AG08396 (cell line): ENCODE results near the gene SOBP.
A peak's percentile ranks its signal among the peaks of the same experiment; 100 is the strongest.
"Not testable (repeated sequence)": the region's sequence is repeated elsewhere in the genome, so short reads cannot be mapped to it uniquely, and the experiment has no call there.

Experiments
- DNase-seq: peaks from one replicate; pipeline ENCODE4 v3.0.0; 2012; ENCODE audit warnings: low spot score, mixed read lengths

Gene SOBP

GRCh38 chr6:107488875-107489635 lies 862 bp upstream of the SOBP start:
- peak; percentile 58 for DNase-seq

GRCh38 chr6:107490566-107491137 lies 735 bp downstream of the SOBP start:
- peak; percentile 29 for DNase-seq

GRCh38 chr6:107491138-107491609 lies 1.3 kb downstream of the SOBP start:
- DNase-seq, result peak; percentile 72

- DNase-seq, result peak; percentile 31
Observed at GRCh38 chr6:107491760-107492660, 2.1 kb downstream of the SOBP start.

GRCh38 chr6:107493158-107494057 lies 3.5 kb downstream of the SOBP start:
- peak; percentile 53 for DNase-seq

GRCh38 chr6:107495196-107495643 lies 5.3 kb downstream of the SOBP start:
- peak; percentile 35 for DNase-seq

GRCh38 chr6:107495971-107496370 lies 6.1 kb downstream of the SOBP start:
- no peak for DNase-seq

GRCh38 chr6:107496892-107497684 lies 7.2 kb downstream of the SOBP start:
- no peak for DNase-seq

GRCh38 chr6:107504270-107505026 lies 14.5 kb downstream of the SOBP start:
- no peak for DNase-seq

GRCh38 chr6:107506145-107506544 lies 16.2 kb downstream of the SOBP start:
- no peak for DNase-seq

GRCh38 chr6:107509506-107509905 lies 19.6 kb downstream of the SOBP start:
- DNase-seq, result peak; percentile 15

GRCh38 chr6:107510108-107510507 lies 20.2 kb downstream of the SOBP start:
- DNase-seq, result no peak

- no peak for DNase-seq
Observed at GRCh38 chr6:107511511-107511993, 21.6 kb downstream of the SOBP start.

- DNase-seq, result no peak
Observed at GRCh38 chr6:107513214-107513613, 23.3 kb downstream of the SOBP start.

GRCh38 chr6:107515955-107516354 lies 26.0 kb downstream of the SOBP start:
- DNase-seq, result no peak

GRCh38 chr6:107517274-107517673 lies 27.4 kb downstream of the SOBP start:
- no peak for DNase-seq

GRCh38 chr6:107519224-107519623 lies 29.3 kb downstream of the SOBP start:
- DNase-seq, result not testable (repeated sequence)

GRCh38 chr6:107520706-107521105 lies 30.8 kb downstream of the SOBP start:
- not testable (repeated sequence) for DNase-seq

GRCh38 chr6:107523054-107523791 lies 33.3 kb downstream of the SOBP start:
- no peak for DNase-seq
